ENCODE data around the gene CFAP61. TPM values are rescaled to one million over a fixed set of nuclear protein-coding genes. Genes with fewer than 3 reads are reported as not detected.
A peak's percentile ranks its signal among the peaks of the same experiment; 100 is the strongest.

Gene CFAP61
- total RNA-seq, 1 donor from 2014 or later, result 2.6 TPM

DNA sequence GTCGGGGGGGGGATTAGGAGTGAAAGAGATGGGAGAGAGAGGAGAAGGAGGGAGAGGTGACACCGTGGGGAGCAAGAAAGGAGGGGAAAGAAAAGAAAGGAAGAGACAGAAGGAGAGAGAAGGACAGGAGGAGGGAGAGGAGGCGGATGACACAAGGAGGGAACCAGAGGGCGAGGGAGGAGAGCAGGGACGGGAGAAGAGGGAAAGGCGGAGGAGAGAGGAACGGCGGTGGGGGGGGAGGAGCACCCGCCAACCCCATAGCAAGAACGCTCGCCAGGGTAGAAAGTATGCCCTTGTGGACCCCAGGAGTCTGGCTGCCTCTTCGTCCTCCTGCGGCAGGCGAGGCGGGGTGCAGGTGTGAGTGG lies 311.1 kb downstream of the CFAP61 start:
- Mint-ChIP-seq H3K27ac (peak overlapping the region; percentile 24), H3K36me3 (ENCODE audit: insufficient read depth) (no peaks in the 10 kb centered on the region), H3K4me3 (ENCODE audit: low read depth) (no peak overlapping the region), H3K9me3 (ENCODE audit: low read depth) (no peaks in the 10 kb centered on the region), H3K4me1 (ENCODE audit: low read depth) (peaks cover 20% of the 10 kb centered on the region), H3K27me3 (peaks cover 82% of the 10 kb centered on the region)
- TF ChIP-seq, protein P1, sequence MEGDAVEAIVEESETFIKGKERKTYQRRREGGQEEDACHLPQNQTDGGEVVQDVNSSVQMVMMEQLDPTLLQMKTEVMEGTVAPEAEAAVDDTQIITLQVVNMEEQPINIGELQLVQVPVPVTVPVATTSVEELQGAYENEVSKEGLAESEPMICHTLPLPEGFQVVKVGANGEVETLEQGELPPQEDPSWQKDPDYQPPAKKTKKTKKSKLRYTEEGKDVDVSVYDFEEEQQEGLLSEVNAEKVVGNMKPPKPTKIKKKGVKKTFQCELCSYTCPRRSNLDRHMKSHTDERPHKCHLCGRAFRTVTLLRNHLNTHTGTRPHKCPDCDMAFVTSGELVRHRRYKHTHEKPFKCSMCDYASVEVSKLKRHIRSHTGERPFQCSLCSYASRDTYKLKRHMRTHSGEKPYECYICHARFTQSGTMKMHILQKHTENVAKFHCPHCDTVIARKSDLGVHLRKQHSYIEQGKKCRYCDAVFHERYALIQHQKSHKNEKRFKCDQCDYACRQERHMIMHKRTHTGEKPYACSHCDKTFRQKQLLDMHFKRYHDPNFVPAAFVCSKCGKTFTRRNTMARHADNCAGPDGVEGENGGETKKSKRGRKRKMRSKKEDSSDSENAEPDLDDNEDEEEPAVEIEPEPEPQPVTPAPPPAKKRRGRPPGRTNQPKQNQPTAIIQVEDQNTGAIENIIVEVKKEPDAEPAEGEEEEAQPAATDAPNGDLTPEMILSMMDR (IDR thresholded peaks at IDR 0.05; ENCODE audit: unreplicated experiment), result no peak
- DNase-seq (ENCODE audit: low spot score, unreplicated experiment), result peak; percentile 16

DNA sequence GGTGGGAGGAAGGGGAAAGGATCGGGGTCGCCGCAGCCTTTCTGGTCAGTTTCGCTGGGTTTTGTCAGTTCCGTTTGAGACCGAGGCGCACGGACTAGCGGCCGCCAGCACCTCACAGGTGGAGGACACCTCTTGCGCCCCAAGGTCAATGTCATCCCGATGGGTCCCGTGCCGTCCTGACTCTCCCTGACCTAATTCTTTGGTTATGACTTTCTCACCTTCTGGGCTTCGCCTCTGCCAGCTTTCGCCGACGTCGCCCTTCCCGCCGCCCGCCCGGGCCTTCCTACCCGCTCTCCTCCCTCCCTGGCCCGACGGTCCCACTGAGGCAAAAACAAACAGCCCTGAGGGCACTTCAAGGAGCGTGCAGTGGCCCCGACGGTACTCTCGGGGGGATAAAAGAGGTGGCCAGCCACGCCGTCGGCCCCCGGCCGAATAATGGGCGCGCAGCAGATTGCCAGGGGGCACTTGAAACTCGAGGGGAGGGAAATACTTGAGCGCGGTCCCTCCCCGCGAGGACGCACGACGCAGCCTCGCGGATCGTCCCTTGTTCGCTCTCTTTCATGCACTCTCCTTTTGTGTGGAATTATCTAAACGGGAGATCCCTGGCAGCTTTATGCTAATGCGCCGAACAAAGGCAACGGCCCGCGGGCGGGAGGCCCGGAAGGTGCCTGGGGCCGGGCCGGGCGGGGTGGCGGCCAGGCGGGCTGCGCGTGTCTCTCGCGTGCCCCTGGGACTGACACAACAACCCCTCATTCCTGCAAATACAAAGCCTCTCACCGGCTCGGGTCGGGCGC lies 311.7 kb downstream of the CFAP61 start:
- H3K4me3 Mint-ChIP-seq (ENCODE audit: low read depth), result peak overlapping the region; percentile 46
- peaks cover 77% of the 10 kb centered on the region for H3K27me3 Mint-ChIP-seq
- H3K4me1 Mint-ChIP-seq (ENCODE audit: low read depth), result peaks cover 20% of the 10 kb centered on the region
- TF ChIP-seq, protein P1 (IDR thresholded peaks at IDR 0.05; ENCODE audit: unreplicated experiment), result no peak
- H3K27ac Mint-ChIP-seq, result no peak overlapping the region
- no peak for DNase-seq (ENCODE audit: low spot score, unreplicated experiment)
- H3K36me3 Mint-ChIP-seq (ENCODE audit: insufficient read depth), result no peaks in the 10 kb centered on the region
- H3K9me3 Mint-ChIP-seq (ENCODE audit: low read depth), result no peaks in the 10 kb centered on the region

DNA sequence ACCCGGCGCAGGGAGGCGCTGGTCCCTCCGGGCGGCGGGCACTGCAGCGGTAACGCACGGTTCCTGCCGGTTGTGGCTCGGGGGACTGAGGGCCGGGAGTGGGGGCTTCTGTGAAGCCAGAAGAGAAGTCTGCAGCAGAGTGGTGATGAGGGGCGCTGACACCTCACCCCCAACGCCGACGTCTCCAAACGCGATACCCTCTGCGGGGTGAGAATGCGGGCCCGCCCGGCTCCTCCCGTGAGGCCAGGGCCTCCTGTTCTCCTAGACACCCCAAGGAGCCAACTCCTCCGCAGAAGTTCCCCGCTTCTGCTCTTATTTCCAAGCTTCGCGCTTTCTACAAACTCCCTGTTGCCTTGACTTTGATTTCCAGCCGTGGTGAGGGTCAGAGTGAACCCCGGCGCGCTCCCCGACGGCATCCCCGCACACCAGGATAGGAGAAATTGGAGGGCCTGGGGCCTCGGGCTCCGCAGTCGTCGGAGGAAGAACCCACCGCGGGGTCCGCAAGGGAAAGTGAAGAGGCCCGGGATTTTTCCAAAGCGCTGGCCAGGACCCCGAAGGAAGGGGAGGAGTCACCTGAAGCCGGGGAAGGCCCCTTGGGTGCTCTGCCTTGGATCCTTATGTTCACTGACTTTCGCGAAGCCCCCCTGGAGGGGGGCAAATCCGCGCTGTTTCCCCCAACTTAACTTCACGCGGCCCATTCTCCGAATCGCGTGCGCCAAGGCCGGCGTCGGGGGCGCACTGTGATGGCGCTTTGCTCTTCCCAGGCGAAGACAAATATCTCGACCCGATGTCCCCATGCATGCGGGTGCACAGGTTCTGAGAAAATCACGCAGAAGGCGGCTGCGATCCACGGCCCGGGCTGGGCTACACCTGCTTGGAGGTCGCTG lies 312.5 kb downstream of the CFAP61 start:
- H3K27me3 Mint-ChIP-seq, result peaks cover 77% of the 10 kb centered on the region
- no peaks in the 10 kb centered on the region for H3K36me3 Mint-ChIP-seq (ENCODE audit: insufficient read depth)
- DNase-seq (ENCODE audit: low spot score, unreplicated experiment), result peak; percentile 14
- no peaks in the 10 kb centered on the region for H3K9me3 Mint-ChIP-seq (ENCODE audit: low read depth)
- H3K4me1 Mint-ChIP-seq (ENCODE audit: low read depth), result peaks cover 21% of the 10 kb centered on the region
- TF ChIP-seq, protein P1 (IDR thresholded peaks at IDR 0.05; ENCODE audit: unreplicated experiment), result no peak
- peak overlapping the region; percentile 55 for H3K4me3 Mint-ChIP-seq (ENCODE audit: low read depth)
- H3K27ac Mint-ChIP-seq, result peak overlapping the region; percentile 47

DNA sequence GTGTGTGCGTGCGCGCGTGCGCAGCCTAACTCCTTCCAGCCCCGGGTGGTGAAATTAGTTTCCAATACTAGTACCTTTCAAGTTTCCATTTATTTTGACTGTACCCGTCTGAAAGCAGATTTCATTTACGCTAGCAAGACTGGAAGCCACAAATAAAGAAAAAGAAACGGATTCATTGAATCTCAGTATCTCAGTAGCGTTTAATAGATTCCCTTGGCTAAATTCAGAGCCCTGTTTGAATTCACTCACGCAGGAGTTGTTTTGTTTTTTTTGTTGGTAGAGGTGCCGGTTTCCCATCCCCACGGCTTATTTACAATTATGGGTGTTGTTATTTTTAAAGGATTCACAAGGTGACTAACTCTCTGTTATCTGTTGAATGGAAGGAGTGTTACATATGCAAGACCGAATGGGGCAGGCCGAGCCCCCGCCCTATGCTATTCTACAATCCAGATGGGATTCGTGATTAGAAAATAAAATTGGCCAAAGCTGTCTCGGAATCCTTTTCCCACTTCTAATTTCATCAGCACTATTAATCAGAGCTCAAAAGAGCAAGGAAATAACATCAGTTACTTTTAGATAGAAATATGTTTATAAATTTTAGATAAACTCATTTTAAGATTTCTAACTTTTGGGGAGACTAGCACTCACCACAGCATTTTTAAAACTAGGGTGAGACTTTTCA lies 313.3 kb downstream of the CFAP61 start:
- no peak for DNase-seq (ENCODE audit: low spot score, unreplicated experiment)
- H3K4me3 Mint-ChIP-seq (ENCODE audit: low read depth), result peak overlapping the region; percentile 50
- H3K27ac Mint-ChIP-seq, result peak overlapping the region; percentile 47
- H3K27me3 Mint-ChIP-seq, result peaks cover 77% of the 10 kb centered on the region
- TF ChIP-seq, protein P1 (IDR thresholded peaks at IDR 0.05; ENCODE audit: unreplicated experiment), result no peak
- H3K9me3 Mint-ChIP-seq (ENCODE audit: low read depth), result no peaks in the 10 kb centered on the region
- H3K4me1 Mint-ChIP-seq (ENCODE audit: low read depth), result peaks cover 22% of the 10 kb centered on the region
- H3K36me3 Mint-ChIP-seq (ENCODE audit: insufficient read depth), result no peaks in the 10 kb centered on the region

DNA sequence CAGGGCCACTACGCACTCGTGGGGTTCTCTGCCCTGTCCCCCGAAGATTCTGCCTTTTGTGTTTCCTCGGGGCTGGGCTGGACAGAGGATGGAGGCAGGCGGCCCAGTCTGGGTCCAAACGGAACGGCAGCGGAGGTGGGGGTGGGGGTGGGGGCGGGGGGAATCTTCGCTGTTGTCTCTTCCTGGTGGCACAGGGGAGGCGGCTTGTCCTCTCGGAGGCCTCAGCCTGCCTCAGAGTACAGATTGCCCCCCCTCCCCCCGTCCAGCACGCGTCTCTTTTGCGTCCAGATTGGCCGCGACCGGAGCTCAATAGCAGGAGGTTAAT lies 314.2 kb downstream of the CFAP61 start:
- TF ChIP-seq, protein P1 (IDR thresholded peaks at IDR 0.05; ENCODE audit: unreplicated experiment), result no peak
- DNase-seq (ENCODE audit: low spot score, unreplicated experiment), result no peak
- H3K27ac Mint-ChIP-seq, result no peak overlapping the region
- H3K36me3 Mint-ChIP-seq (ENCODE audit: insufficient read depth), result no peaks in the 10 kb centered on the region
- peak overlapping the region; percentile 29 for H3K4me3 Mint-ChIP-seq (ENCODE audit: low read depth)
- peaks cover 22% of the 10 kb centered on the region for H3K4me1 Mint-ChIP-seq (ENCODE audit: low read depth)
- no peaks in the 10 kb centered on the region for H3K9me3 Mint-ChIP-seq (ENCODE audit: low read depth)
- peaks cover 77% of the 10 kb centered on the region for H3K27me3 Mint-ChIP-seq

Data from progenitor cell of endocrine pancreas (in vitro differentiated cells).